C4-2B (cell line): ENCODE results near the gene CEP85.

Source experiments
- ZFX ChIP-seq: fragments of 450-650 bp; IDR thresholded peaks from 2 replicates; pipeline ENCODE4 v1.6.1; 2017
- TF ChIP-seq, protein P1 (sequence below): fragments of 450-650 bp; conservative IDR thresholded peaks from 2 replicates; pipeline ENCODE4 v1.5.1; 2017; ENCODE audit warnings: mild to moderate bottlenecking

DNA sequence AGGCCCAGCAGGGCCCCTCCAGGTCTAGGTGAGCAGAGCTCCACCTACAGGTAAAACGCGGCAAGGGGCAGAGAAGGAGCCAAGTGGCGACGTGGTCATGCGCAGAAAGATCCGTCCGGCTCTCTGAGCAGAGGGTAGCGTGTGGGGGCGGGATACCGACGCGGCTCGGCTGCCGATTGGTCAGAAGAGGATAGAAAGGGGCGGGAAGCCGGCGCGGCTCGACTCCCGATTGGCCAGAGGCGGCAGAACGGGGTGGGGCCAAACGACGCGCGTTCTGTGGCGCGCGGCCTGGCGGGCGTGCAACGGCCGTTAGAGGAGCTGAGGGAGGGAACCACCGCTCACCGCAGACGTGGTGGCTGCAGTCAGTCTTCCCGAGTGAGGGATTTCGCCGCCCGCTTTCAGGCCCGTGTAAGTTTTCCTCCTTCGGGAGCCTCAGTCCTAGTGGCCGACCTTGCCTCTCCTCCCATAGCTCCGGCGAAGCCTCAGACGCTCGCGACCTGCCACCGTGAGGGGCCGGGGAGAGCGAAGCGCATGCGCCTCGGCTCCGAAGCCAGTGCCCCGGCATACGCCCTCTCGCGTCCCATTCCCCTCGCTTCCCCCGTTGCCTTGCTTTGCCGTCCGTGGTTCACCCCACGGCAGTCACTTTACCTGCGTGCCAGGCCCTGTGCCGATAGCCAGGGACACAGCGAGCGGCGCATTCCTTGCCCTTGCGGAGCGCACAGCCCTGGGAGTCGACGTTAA, at the start of gene CEP85:
- TF ChIP-seq, protein P1, sequence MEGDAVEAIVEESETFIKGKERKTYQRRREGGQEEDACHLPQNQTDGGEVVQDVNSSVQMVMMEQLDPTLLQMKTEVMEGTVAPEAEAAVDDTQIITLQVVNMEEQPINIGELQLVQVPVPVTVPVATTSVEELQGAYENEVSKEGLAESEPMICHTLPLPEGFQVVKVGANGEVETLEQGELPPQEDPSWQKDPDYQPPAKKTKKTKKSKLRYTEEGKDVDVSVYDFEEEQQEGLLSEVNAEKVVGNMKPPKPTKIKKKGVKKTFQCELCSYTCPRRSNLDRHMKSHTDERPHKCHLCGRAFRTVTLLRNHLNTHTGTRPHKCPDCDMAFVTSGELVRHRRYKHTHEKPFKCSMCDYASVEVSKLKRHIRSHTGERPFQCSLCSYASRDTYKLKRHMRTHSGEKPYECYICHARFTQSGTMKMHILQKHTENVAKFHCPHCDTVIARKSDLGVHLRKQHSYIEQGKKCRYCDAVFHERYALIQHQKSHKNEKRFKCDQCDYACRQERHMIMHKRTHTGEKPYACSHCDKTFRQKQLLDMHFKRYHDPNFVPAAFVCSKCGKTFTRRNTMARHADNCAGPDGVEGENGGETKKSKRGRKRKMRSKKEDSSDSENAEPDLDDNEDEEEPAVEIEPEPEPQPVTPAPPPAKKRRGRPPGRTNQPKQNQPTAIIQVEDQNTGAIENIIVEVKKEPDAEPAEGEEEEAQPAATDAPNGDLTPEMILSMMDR = peak; percentile 88
- TF ChIP-seq ZFX = 0 out of 2 replicates have a peak, but pooled peaks have one; percentile 36
